Astrocyte (in vitro differentiated cells and primary cell): ENCODE results near the gene UFD1. TPM values are rescaled to one million over a fixed set of nuclear protein-coding genes. Genes with fewer than 3 reads are reported as not detected.
A peak's percentile ranks its signal among the peaks of the same experiment; 100 is the strongest.

Experiments
- DNase-seq: peaks from one replicate; pipeline ENCODE4 v3.0.0-alpha.2; 2010; ENCODE audit warnings: low read depth
- FAIRE-seq: peaks from 2 replicates; lab custom pipeline; 2011; peaks lifted over from hg19 to GRCh38; lab: Jason Lieb, UNC
- H2AFZ ChIP-seq: 2 replicates; pipeline ENCODE4 v1.6.0; 2012; ENCODE audit warnings: low read depth, low read length, inconsistent platforms
- H3K27ac ChIP-seq: 2 replicates; pipeline ENCODE4 v1.5.1; 2011; ENCODE audit warnings: low read depth, low read length, inconsistent platforms
- H3K27me3 ChIP-seq: 2 replicates; pipeline ENCODE4 v1.6.0; 2011; ENCODE audit warnings: low read length, inconsistent platforms; ENCODE audit not compliant: insufficient read depth
- H3K36me3 ChIP-seq: 2 replicates; pipeline ENCODE4 v1.5.1; 2011; ENCODE audit warnings: low read length, inconsistent platforms; ENCODE audit not compliant: insufficient read depth
- H3K4me1 ChIP-seq: 2 replicates; pipeline ENCODE4 v1.5.1; 2011; ENCODE audit warnings: low read length, inconsistent platforms; ENCODE audit not compliant: insufficient read depth
- H3K4me2 ChIP-seq: 2 replicates; pipeline ENCODE4 v1.6.0; 2012; ENCODE audit warnings: low read length, inconsistent platforms
- H3K4me3 ChIP-seq: 2 replicates; pipeline ENCODE4 v1.5.1; 2011; ENCODE audit warnings: low read depth, mild to moderate bottlenecking, low read length, inconsistent platforms; ENCODE audit not compliant: insufficient read depth
- H3K79me2 ChIP-seq: 2 replicates; pipeline ENCODE4 v1.6.0; 2012; ENCODE audit warnings: mild to moderate bottlenecking, low read length, inconsistent platforms; ENCODE audit not compliant: insufficient read depth
- H3K9ac ChIP-seq: 2 replicates; pipeline ENCODE4 v1.6.0; 2012; ENCODE audit warnings: mild to moderate bottlenecking, low read length, inconsistent platforms
- H3K9me3 ChIP-seq: 2 replicates; pipeline ENCODE4 v1.5.1; 2012; ENCODE audit warnings: low read depth, mild to moderate bottlenecking, low read length, inconsistent platforms; ENCODE audit not compliant: insufficient read depth
- H4K20me1 ChIP-seq: 2 replicates; pipeline ENCODE4 v1.6.0; 2012; ENCODE audit warnings: low read length, inconsistent platforms; ENCODE audit not compliant: insufficient read depth
- H3K27ac Mint-ChIP-seq: one replicate; pipeline ENCODE4 v1.8.0; 2021; ENCODE audit warnings: mild to moderate bottlenecking, mixed read lengths; ENCODE audit not compliant: unreplicated experiment
- H3K27me3 Mint-ChIP-seq: one replicate; pipeline ENCODE4 v1.8.0; 2021; ENCODE audit warnings: low read depth, mixed read lengths; ENCODE audit not compliant: unreplicated experiment
- H3K36me3 Mint-ChIP-seq: one replicate; pipeline ENCODE4 v1.8.0; 2021; ENCODE audit warnings: low read depth, mixed read lengths; ENCODE audit not compliant: unreplicated experiment
- H3K4me1 Mint-ChIP-seq: one replicate; pipeline ENCODE4 v1.8.0; 2021; ENCODE audit warnings: low read depth, mixed read lengths; ENCODE audit not compliant: unreplicated experiment
- H3K4me3 Mint-ChIP-seq: one replicate; pipeline ENCODE4 v1.8.0; 2021; ENCODE audit warnings: mild to moderate bottlenecking, moderate library complexity, mixed read lengths; ENCODE audit not compliant: unreplicated experiment
- H3K9me3 Mint-ChIP-seq: one replicate; pipeline ENCODE4 v1.8.0; 2021; ENCODE audit warnings: mild to moderate bottlenecking, mixed read lengths; ENCODE audit not compliant: unreplicated experiment
- EZH2 ChIP-seq: IDR thresholded peaks from 2 replicates; pipeline ENCODE4 v1.6.1; 2012; ENCODE audit warnings: mild to moderate bottlenecking, low read length, inconsistent platforms; ENCODE audit not compliant: insufficient read depth
- total RNA-seq: library from RNA; stranded (reverse); gene quantifications from 2 replicates; pipeline ENCODE4 v1.2.1, GENCODE V29; 2021
- TF ChIP-seq, protein P1 (sequence below): IDR thresholded peaks from 2 replicates; pipeline ENCODE4 v1.5.1; 2011; ENCODE audit warnings: low read depth, mild to moderate bottlenecking, inconsistent platforms, low read length, moderate library complexity; ENCODE audit not compliant: insufficient read depth

The UFD1 gene
- total RNA-seq, 1 donor from 2014 or later: 105 TPM

DNA sequence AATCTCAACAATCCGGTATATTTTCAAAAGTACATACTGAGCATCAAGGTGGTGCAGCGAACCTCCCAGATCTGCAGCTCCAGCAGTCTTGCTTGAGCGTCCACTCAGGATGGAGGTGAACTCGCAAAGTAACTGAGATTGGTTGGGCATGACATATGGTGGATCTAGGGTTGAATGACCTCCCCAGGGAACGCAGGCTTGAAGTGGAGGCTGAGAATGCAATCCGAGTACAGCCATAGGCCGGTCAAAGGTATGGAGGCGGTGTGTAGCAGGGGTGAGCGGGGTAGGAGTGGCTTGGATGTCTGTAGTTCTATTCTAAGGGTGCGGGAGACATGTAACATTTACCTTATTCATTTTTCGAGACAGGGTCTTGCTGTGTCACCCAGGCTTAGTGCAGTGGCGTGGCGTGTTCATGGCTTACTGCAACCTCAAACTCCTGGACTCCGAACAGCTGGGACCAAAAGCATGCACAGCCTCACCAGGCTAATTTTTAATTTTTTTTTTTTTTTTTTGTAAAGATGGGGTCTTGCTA lies 30.9 kb downstream of the UFD1 start:
- Mint-ChIP-seq H3K4me3 (peak overlapping the region; percentile 87), H3K4me1 (peaks cover 13% of the 10 kb centered on the region), H3K27me3 (no peaks in the 10 kb centered on the region), H3K9me3 (no peaks in the 10 kb centered on the region), H3K27ac (peak overlapping the region; percentile 67), H3K36me3 (peaks cover 5% of the 10 kb centered on the region)
- Histone ChIP-seq H2AFZ (peak overlapping the region; percentile 58), H3K27me3 (no peaks in the 10 kb centered on the region), H3K36me3 (peaks cover 33% of the 10 kb centered on the region), H3K9me3 (no peaks in the 10 kb centered on the region), H3K4me3 (peak overlapping the region; percentile 63), H4K20me1 (peaks cover 34% of the 10 kb centered on the region), H3K4me1 (peaks cover 12% of the 10 kb centered on the region), H3K27ac (peak overlapping the region; percentile 61), H3K4me2 (peak overlapping the region; percentile 83), H3K79me2 (peaks cover 43% of the 10 kb centered on the region), H3K9ac (peak overlapping the region; percentile 83)
- no peak for FAIRE-seq
- TF ChIP-seq, protein P1, sequence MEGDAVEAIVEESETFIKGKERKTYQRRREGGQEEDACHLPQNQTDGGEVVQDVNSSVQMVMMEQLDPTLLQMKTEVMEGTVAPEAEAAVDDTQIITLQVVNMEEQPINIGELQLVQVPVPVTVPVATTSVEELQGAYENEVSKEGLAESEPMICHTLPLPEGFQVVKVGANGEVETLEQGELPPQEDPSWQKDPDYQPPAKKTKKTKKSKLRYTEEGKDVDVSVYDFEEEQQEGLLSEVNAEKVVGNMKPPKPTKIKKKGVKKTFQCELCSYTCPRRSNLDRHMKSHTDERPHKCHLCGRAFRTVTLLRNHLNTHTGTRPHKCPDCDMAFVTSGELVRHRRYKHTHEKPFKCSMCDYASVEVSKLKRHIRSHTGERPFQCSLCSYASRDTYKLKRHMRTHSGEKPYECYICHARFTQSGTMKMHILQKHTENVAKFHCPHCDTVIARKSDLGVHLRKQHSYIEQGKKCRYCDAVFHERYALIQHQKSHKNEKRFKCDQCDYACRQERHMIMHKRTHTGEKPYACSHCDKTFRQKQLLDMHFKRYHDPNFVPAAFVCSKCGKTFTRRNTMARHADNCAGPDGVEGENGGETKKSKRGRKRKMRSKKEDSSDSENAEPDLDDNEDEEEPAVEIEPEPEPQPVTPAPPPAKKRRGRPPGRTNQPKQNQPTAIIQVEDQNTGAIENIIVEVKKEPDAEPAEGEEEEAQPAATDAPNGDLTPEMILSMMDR: no peak
- no peak for TF ChIP-seq EZH2
- DNase-seq: peak; percentile 48

DNA sequence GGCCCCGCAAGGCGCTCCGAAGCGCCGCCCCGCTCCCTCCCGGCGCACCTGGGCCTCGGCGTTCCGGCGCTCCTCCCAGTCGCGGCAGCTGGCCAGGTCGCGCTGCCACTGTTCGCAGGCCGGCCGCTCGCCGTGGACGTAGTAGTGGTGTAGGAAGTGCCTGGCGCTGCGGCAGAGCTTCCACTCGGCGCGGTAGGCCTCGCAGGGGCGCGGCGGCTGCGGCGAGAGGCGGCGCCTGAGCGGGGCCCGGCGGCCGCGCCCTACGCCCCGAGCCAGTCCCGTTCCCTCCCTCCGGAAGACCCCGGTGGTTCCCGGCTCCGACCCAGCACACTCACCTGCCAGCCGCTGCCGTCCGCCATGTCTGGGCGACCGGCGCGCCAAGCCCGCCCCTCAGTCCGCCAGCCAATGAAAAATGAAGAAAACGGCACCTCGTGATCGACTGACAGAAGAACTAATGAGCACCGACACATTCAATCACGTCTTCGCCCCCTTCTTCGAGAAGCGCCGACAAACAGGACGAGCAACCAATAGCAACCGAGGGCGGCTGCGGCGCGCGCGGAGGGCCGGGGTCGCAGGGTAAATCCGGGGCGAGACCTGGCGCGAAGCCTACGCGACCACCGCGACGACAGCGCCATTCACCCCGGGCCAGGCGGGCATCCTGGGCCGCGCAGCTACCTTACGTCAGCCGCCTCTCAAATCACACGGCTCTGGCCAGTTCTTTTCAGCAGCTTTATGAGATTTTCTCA lies 31.5 kb downstream of the UFD1 start, which contains the start of gene C22orf39:
Gene C22orf39 (minus strand): TSS at position 382 of the 746 bp plus-strand sequence. CDS start 23 bp downstream, at position 359.
- DNase-seq: peak; percentile 88
- Mint-ChIP-seq H3K27ac (peak within 1 kb of the TSS; percentile 88), H3K36me3 (peaks cover 4% of the 10 kb centered on the region), H3K9me3 (no peaks in the 10 kb centered on the region), H3K4me1 (peaks cover 13% of the 10 kb centered on the region), H3K27me3 (no peaks in the 10 kb centered on the region), H3K4me3 (peak within 1 kb of the TSS; percentile 96)
- Histone ChIP-seq H4K20me1 (peaks cover 38% of the 10 kb centered on the region), H3K27me3 (no peaks in the 10 kb centered on the region), H3K79me2 (peaks cover 50% of the 10 kb centered on the region), H3K27ac (peak within 1 kb of the TSS; percentile 61), H2AFZ (peak within 1 kb of the TSS; percentile 58), H3K9me3 (no peaks in the 10 kb centered on the region), H3K4me1 (peaks cover 12% of the 10 kb centered on the region), H3K4me3 (peak within 1 kb of the TSS; percentile 63), H3K9ac (peak within 1 kb of the TSS; percentile 83), H3K4me2 (peak within 1 kb of the TSS; percentile 83), H3K36me3 (peaks cover 29% of the 10 kb centered on the region)
- FAIRE-seq: no peak
- TF ChIP-seq, protein P1: no peak
- no peak for TF ChIP-seq EZH2
